HT1080 (cell line): ENCODE results near the gene GRIFIN. TPM values are rescaled to one million over a fixed set of nuclear protein-coding genes. Genes with fewer than 3 reads are reported as not detected.
"Not testable (repeated sequence)": the region's sequence is repeated elsewhere in the genome, so short reads cannot be mapped to it uniquely, and the experiment has no call there.

ENCODE experiments used
- DNase-seq: peaks from one replicate; pipeline ENCODE4 v3.0.0-alpha.2; 2015; ENCODE audit warnings: low read depth
- total RNA-seq: library from RNA; depleted of rRNA; stranded (reverse); fragments of >200 nt; shearing (Covaris generic); gene quantifications from 2 replicates; pipeline ENCODE4 v1.2.3, GENCODE V29; 2014

Gene GRIFIN
- total RNA-seq, 1 experiment from 2014 or later: not detected

GRCh38 chr7:2479276-2480069 is 3.3 kb upstream of the GRIFIN start:
- no peak for DNase-seq

- no peak for DNase-seq
Measured at GRCh38 chr7:2478800-2479199, 2.6 kb upstream of the GRIFIN start.

- no peak for DNase-seq
Measured at GRCh38 chr7:2478399-2478785, 2.2 kb upstream of the GRIFIN start.

GRCh38 chr7:2477447-2478398 is 1.5 kb upstream of the GRIFIN start:
- peak; percentile 65 for DNase-seq

- DNase-seq: no peak
Measured at GRCh38 chr7:2476776-2477446, 713 bp upstream of the GRIFIN start.

GRCh38 chr7:2475678-2476015 is 551 bp downstream of the GRIFIN start:
- no peak for DNase-seq

GRCh38 chr7:2474813-2475677 is 1.2 kb downstream of the GRIFIN start:
- DNase-seq: no peak

GRCh38 chr7:2474224-2474623 is 2.0 kb downstream of the GRIFIN start:
- no peak for DNase-seq

- no peak for DNase-seq
Measured at GRCh38 chr7:2473496-2474180, 2.6 kb downstream of the GRIFIN start.

GRCh38 chr7:2472739-2473138 is 3.5 kb downstream of the GRIFIN start:
- no peak for DNase-seq

- peak; percentile 54 for DNase-seq
Measured at GRCh38 chr7:2471396-2471795, 4.8 kb downstream of the GRIFIN start.

- DNase-seq: peak; percentile 64
Measured at GRCh38 chr7:2471022-2471329, 5.2 kb downstream of the GRIFIN start.

- DNase-seq: no peak
Measured at GRCh38 chr7:2470204-2471021, 5.8 kb downstream of the GRIFIN start.

GRCh38 chr7:2469460-2470203 is 6.6 kb downstream of the GRIFIN start:
- not testable (repeated sequence) for DNase-seq

GRCh38 chr7:2468227-2468626 is 8.0 kb downstream of the GRIFIN start:
- DNase-seq: no peak

GRCh38 chr7:2466675-2467074 is 9.5 kb downstream of the GRIFIN start:
- DNase-seq: no peak

- no peak for DNase-seq
Measured at GRCh38 chr7:2465928-2466327, 10.3 kb downstream of the GRIFIN start.

GRCh38 chr7:2462731-2463130 is 13.5 kb downstream of the GRIFIN start:
- DNase-seq: no peak
